SK-N-SH (cell line): ENCODE data around the gene CRYBG3. TPM values are rescaled to one million over a fixed set of nuclear protein-coding genes. Genes with fewer than 3 reads are reported as not detected.

Experiments
- CTCF ChIA-PET: fragments of 300-600, 350-600 bp; formaldehyde crosslinking; extraction: SDS; loops from one replicate; lab custom pipeline; 2021; lab: Yijun Ruan, JAX
- POLR2A ChIA-PET: fragments of 350-600 bp; sonication (Branson Sonifier 250); formaldehyde crosslinking; extraction: SDS; loops from one replicate; lab custom pipeline; 2020; ENCODE audit warnings: antibody characterized with exemption, inconsistent platforms; lab: Yijun Ruan, JAX
- DNase-seq: peaks from one replicate; pipeline ENCODE4 v3.0.0; 2012
- H2AFZ ChIP-seq: fragments of 200-600 bp; sonication (generic); 2 replicates; pipeline ENCODE4 v1.8.1; 2016; ENCODE audit warnings: antibody characterized with exemption, mild to moderate bottlenecking, low read depth
- H3F3A ChIP-seq: fragments of 200-600 bp; sonication (generic); replicated peaks from 2 replicates; pipeline ENCODE3; 2016; ENCODE audit warnings: antibody characterized with exemption, mild to moderate bottlenecking; ENCODE audit not compliant: insufficient read depth
- H3K27ac ChIP-seq, 2 experiments: fragments of 200-500 bp in 1 of 2; fragments of 200-600 bp in 1 of 2; sonication (Bioruptor generic) in 1 of 2; sonication (generic), shearing (Covaris generic) in 1 of 2; 2 replicates each; pipeline versions ENCODE4 v1.5.1 to v1.6.1; 2014 to 2016; ENCODE audit warnings: low read depth in 2 of 2, inconsistent platforms in 1 of 2, low read length in 1 of 2, mild to moderate bottlenecking in 1 of 2, mixed read lengths in 1 of 2
- H3K27me3 ChIP-seq: fragments of 200-600 bp; sonication (generic), shearing (Covaris generic); 2 replicates; pipeline ENCODE4 v1.6.1; 2016; ENCODE audit warnings: mixed run types; ENCODE audit not compliant: insufficient read depth
- H3K36me3 ChIP-seq, 2 experiments: fragments of 200-500 bp in 1 of 2; fragments of 200-600 bp in 1 of 2; sonication (Bioruptor generic) in 1 of 2; sonication (generic) in 1 of 2; replicated peaks in 1 of 2; 2 replicates each; pipeline versions ENCODE3 to v1.5.1; 2014 to 2016; ENCODE audit warnings: low read length in 1 of 2, mild to moderate bottlenecking in 1 of 2; ENCODE audit not compliant: insufficient read depth in 2 of 2, control insufficient read depth in 1 of 2
- H3K4me1 ChIP-seq, 2 experiments: fragments of 200-500 bp in 1 of 2; fragments of 200-600 bp in 1 of 2; sonication (Bioruptor generic) in 1 of 2; sonication (generic), shearing (Covaris generic) in 1 of 2; 2 replicates each; pipeline versions ENCODE4 v1.5.1 to v1.6.1; 2014 to 2016; ENCODE audit warnings: low read depth in 1 of 2, low read length in 1 of 2, mixed run types in 1 of 2; ENCODE audit not compliant: insufficient read depth in 2 of 2, control insufficient read depth in 1 of 2
- H3K4me2 ChIP-seq: fragments of 200-600 bp; sonication (generic), shearing (Covaris generic); 2 replicates; pipeline ENCODE4 v1.6.1; 2017; ENCODE audit warnings: mixed run types
- H3K4me3 ChIP-seq, 2 experiments: fragments of 200-500 bp in 1 of 2; fragments of 200-600 bp in 1 of 2; sonication (Bioruptor generic) in 1 of 2; sonication (generic), shearing (Covaris generic) in 1 of 2; 2 replicates each; pipeline versions ENCODE4 v1.5.1 to v1.8.1; 2014 to 2016; ENCODE audit warnings: low read depth in 2 of 2, inconsistent platforms in 1 of 2, low read length in 1 of 2, mild to moderate bottlenecking in 1 of 2, mixed read lengths in 1 of 2, moderate library complexity in 1 of 2
- H3K79me2 ChIP-seq: fragments of 200-600 bp; sonication (generic); 2 replicates; pipeline ENCODE4 v1.8.1; 2017; ENCODE audit warnings: mild to moderate bottlenecking; ENCODE audit not compliant: insufficient read depth
- H3K9ac ChIP-seq: fragments of 200-600 bp; sonication (generic); 2 replicates; pipeline ENCODE4 v1.6.1; 2017; ENCODE audit warnings: mixed run types
- H3K9me2 ChIP-seq: fragments of 200-600 bp; sonication (generic); 2 replicates; pipeline ENCODE4 v1.6.1; 2017; ENCODE audit warnings: mixed run types
- H3K9me3 ChIP-seq: fragments of 200-600 bp; sonication (generic); 2 replicates; pipeline ENCODE4 v1.6.1; 2017; ENCODE audit warnings: mixed run types, mild to moderate bottlenecking, moderate library complexity
- H4K20me1 ChIP-seq: fragments of 200-600 bp; sonication (generic); 2 replicates; pipeline ENCODE4 v1.6.1; 2017; ENCODE audit warnings: mild to moderate bottlenecking, mixed run types; ENCODE audit not compliant: insufficient read depth
- FOSL2 ChIP-seq: IDR thresholded peaks from 2 replicates; pipeline ENCODE4 v1.4.0; 2012; ENCODE audit warnings: low read depth, mild to moderate bottlenecking, moderate library complexity, borderline replicate concordance
- FOXJ3 ChIP-seq: sonication (generic); formaldehyde crosslinking; IDR thresholded peaks from 2 replicates; pipeline ENCODE4 v1.5.1; 2020; ENCODE audit warnings: mild to moderate bottlenecking, missing genetic modification reagents
- FOXM1 ChIP-seq: IDR thresholded peaks from 2 replicates; pipeline ENCODE4 v1.4.0; 2012; ENCODE audit warnings: low read depth, mild to moderate bottlenecking
- GATA2 ChIP-seq: sonication (generic); formaldehyde crosslinking; IDR thresholded peaks from 2 replicates; pipeline ENCODE4 v1.5.0; 2020; ENCODE audit warnings: mild to moderate bottlenecking, missing genetic modification reagents
- MEF2A ChIP-seq: IDR thresholded peaks from 2 replicates; pipeline ENCODE4 v1.4.0; 2012; ENCODE audit warnings: low read depth, borderline replicate concordance
- NFIC ChIP-seq: IDR thresholded peaks from 2 replicates; pipeline ENCODE4 v1.4.0; 2012; ENCODE audit warnings: borderline replicate concordance
- NRF1 ChIP-seq: IDR thresholded peaks from 2 replicates; pipeline ENCODE4 v1.6.1; 2012; ENCODE audit warnings: low read depth, mild to moderate bottlenecking, low read length
- RCOR1 ChIP-seq: fragments of 150-350 bp; IDR thresholded peaks from 2 replicates; pipeline ENCODE4 v1.6.1; 2017; ENCODE audit warnings: antibody characterized with exemption, low read length
- RFX5 ChIP-seq: IDR thresholded peaks from 2 replicates; pipeline ENCODE4 v1.6.1; 2012; ENCODE audit warnings: mild to moderate bottlenecking, improper control_type of control experiment, low read length
- RXRA ChIP-seq: IDR thresholded peaks from 2 replicates; pipeline ENCODE4 v1.4.0; 2012; ENCODE audit warnings: low read depth, mild to moderate bottlenecking, borderline replicate concordance
- TAF1 ChIP-seq: IDR thresholded peaks from 2 replicates; pipeline ENCODE4 v1.6.1; 2012; ENCODE audit warnings: low read depth, mild to moderate bottlenecking, low read length, moderate library complexity, borderline replicate concordance
- TCF12 ChIP-seq: IDR thresholded peaks from 2 replicates; pipeline ENCODE4 v1.4.0; 2012
- TEAD4 ChIP-seq: IDR thresholded peaks from 2 replicates; pipeline ENCODE4 v1.4.0; 2012; ENCODE audit warnings: mild to moderate bottlenecking, borderline replicate concordance; ENCODE audit not compliant: insufficient read depth
- YY1 ChIP-seq: IDR thresholded peaks from 2 replicates; pipeline ENCODE4 v1.4.0; 2012; ENCODE audit warnings: low read depth, mild to moderate bottlenecking
- ZBTB33 ChIP-seq: IDR thresholded peaks from 2 replicates; pipeline ENCODE4 v1.4.0; 2012; ENCODE audit warnings: low read depth, borderline replicate concordance
- WGBS: methylation state at CpG from one replicate; pipeline ENCODE4 v1.1.6; 2017; ENCODE audit warnings: low lambda C conversion rate; 5-methylcytosine and 5-hydroxymethylcytosine counted together
- polyA plus RNA-seq, 3 experiments: library from polyadenylated mRNA; depleted of rRNA; stranded (reverse); fragments of >200 nt; gene quantifications; 2 replicates each; pipeline ENCODE4 v1.2.3, GENCODE V29; 2012
- TF ChIP-seq, protein P1 (sequence below): IDR thresholded peaks from 2 replicates; pipeline ENCODE4 v1.6.1; 2012; ENCODE audit warnings: mild to moderate bottlenecking, low read depth, low read length, moderate library complexity
- TF ChIP-seq, protein P2 (sequence below): IDR thresholded peaks from 2 replicates; pipeline ENCODE4 v1.4.0; 2012; ENCODE audit warnings: low read depth, borderline replicate concordance
- TF ChIP-seq, protein P3 (sequence below): fragments of 150-350 bp; IDR thresholded peaks from 2 replicates; pipeline ENCODE4 v1.6.1; 2017; ENCODE audit warnings: antibody characterized with exemption, low read length, low read depth, borderline replicate concordance
- TF ChIP-seq, protein P4 (sequence below): IDR thresholded peaks from 2 replicates; pipeline ENCODE4 v1.4.0; 2012; ENCODE audit warnings: low read depth

The CRYBG3 gene
- polyA plus RNA-seq, 1 of the 3 experiments (the other 2 are of a cell fraction): 2.4 TPM

DNA sequence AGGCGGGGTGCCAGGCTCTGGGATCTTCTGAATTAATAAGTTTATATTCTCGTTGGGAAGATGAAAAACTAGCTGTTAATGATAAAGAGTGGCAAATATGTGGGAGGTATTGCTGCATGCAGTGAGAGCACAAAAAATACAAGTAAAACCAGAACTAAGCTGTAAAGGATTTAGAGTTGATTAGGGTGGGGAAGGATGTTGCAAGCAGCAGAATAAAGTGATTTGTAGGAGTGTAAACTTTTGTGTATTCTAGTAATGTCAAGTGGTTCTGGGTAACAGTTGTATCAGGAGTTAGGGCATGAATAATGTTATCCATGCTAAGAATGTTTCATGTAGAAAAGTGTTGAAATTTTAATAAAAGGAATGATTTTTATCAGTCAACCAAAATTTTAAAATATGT, 18.1 kb downstream of the CRYBG3 start:
- H3K27me3 ChIP-seq: no peaks in the 10 kb centered on the region
- ChIA-PET POLR2A (no interaction called here), CTCF (interaction anchor here (1.2 to 3.8 kb wide), 2 partner anchors 17 to 183 kb away, joined by 3 to 18 read pairs; partner anchors contain the start of gene CRYBG3)
- H3K9ac ChIP-seq: no peak overlapping the region
- no peak overlapping the region for H3K4me2 ChIP-seq
- H3F3A ChIP-seq: no peaks in the 10 kb centered on the region
- DNase-seq: no peak
- WGBS: 69% methylated on average over 2 of the region's 2 CpGs
- no peaks in the 10 kb centered on the region; a peak in 1 of 4 replicates for H3K4me1 ChIP-seq
- no peaks in the 10 kb centered on the region for H4K20me1 ChIP-seq
- H3K9me3 ChIP-seq: no peaks in the 10 kb centered on the region
- H3K4me3 ChIP-seq: no peak overlapping the region
- no peak overlapping the region for H2AFZ ChIP-seq
- no peaks in the 10 kb centered on the region for H3K9me2 ChIP-seq
- H3K36me3 ChIP-seq: peaks cover 0 to 3% of the 10 kb centered on the region in 2 experiments
- no peak overlapping the region for H3K27ac ChIP-seq
- H3K79me2 ChIP-seq: no peaks in the 10 kb centered on the region
- TF ChIP-seq, protein P1, sequence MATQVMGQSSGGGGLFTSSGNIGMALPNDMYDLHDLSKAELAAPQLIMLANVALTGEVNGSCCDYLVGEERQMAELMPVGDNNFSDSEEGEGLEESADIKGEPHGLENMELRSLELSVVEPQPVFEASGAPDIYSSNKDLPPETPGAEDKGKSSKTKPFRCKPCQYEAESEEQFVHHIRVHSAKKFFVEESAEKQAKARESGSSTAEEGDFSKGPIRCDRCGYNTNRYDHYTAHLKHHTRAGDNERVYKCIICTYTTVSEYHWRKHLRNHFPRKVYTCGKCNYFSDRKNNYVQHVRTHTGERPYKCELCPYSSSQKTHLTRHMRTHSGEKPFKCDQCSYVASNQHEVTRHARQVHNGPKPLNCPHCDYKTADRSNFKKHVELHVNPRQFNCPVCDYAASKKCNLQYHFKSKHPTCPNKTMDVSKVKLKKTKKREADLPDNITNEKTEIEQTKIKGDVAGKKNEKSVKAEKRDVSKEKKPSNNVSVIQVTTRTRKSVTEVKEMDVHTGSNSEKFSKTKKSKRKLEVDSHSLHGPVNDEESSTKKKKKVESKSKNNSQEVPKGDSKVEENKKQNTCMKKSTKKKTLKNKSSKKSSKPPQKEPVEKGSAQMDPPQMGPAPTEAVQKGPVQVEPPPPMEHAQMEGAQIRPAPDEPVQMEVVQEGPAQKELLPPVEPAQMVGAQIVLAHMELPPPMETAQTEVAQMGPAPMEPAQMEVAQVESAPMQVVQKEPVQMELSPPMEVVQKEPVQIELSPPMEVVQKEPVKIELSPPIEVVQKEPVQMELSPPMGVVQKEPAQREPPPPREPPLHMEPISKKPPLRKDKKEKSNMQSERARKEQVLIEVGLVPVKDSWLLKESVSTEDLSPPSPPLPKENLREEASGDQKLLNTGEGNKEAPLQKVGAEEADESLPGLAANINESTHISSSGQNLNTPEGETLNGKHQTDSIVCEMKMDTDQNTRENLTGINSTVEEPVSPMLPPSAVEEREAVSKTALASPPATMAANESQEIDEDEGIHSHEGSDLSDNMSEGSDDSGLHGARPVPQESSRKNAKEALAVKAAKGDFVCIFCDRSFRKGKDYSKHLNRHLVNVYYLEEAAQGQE: no peak
- TF ChIP-seq NFIC (no peak), FOXM1 (no peak), RFX5 (no peak)
- TF ChIP-seq, protein P2, sequence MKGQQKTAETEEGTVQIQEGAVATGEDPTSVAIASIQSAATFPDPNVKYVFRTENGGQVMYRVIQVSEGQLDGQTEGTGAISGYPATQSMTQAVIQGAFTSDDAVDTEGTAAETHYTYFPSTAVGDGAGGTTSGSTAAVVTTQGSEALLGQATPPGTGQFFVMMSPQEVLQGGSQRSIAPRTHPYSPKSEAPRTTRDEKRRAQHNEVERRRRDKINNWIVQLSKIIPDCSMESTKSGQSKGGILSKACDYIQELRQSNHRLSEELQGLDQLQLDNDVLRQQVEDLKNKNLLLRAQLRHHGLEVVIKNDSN: no peak

DNA sequence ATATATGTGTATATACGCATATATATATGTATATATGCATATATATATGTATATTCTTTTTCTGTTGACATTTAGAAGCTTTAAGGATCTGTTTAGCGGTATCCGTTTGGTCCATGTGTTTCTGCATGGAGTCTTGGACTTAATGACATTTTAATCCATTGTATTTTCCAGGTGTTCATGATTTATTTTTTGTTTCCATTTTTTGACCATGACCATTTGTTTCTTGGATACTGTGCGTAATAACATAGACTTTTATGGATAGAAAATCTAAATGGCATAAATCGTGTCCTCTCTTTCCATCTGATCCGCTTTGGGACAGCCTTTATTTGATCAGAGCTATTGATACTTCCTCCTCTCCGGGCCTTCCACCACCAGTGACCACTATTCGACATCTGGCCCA, 19.5 kb downstream of the CRYBG3 start:
- ChIA-PET POLR2A (no interaction called here), CTCF (interaction anchor here (0.7 to 3.8 kb wide), 2 partner anchors 18 to 19 kb away, joined by 3 to 18 read pairs; partner anchors contain the start of gene CRYBG3)
- DNase-seq: no peak
- Histone ChIP-seq H2AFZ (no peak overlapping the region), H4K20me1 (no peaks in the 10 kb centered on the region), H3K79me2 (no peaks in the 10 kb centered on the region), H3K4me3 (no peak overlapping the region), H3K4me2 (no peak overlapping the region), H3K36me3 (peaks cover 0 to 3% of the 10 kb centered on the region in 2 experiments), H3K9me2 (no peaks in the 10 kb centered on the region), H3K4me1 (no peaks in the 10 kb centered on the region), H3F3A (no peaks in the 10 kb centered on the region), H3K9me3 (no peaks in the 10 kb centered on the region), H3K9ac (no peak overlapping the region), H3K27ac (no peak overlapping the region), H3K27me3 (no peaks in the 10 kb centered on the region)
- WGBS: 88% methylated on average over 8 of the region's 8 CpGs
- no peak for TF ChIP-seq FOSL2
- no peak for TF ChIP-seq FOXJ3 (CRISPR knock-in tag)
- no peak for TF ChIP-seq NRF1
- TF ChIP-seq MEF2A: no peak
- no peak for TF ChIP-seq TCF12
- TF ChIP-seq ZBTB33: no peak
- no peak for TF ChIP-seq RCOR1
- TF ChIP-seq, protein P3, sequence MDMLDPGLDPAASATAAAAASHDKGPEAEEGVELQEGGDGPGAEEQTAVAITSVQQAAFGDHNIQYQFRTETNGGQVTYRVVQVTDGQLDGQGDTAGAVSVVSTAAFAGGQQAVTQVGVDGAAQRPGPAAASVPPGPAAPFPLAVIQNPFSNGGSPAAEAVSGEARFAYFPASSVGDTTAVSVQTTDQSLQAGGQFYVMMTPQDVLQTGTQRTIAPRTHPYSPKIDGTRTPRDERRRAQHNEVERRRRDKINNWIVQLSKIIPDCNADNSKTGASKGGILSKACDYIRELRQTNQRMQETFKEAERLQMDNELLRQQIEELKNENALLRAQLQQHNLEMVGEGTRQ: no peak
- no peak for TF ChIP-seq RXRA
- TF ChIP-seq YY1: no peak
- no peak for TF ChIP-seq TEAD4
- TF ChIP-seq TAF1: no peak
- no peak for TF ChIP-seq FOXM1
- TF ChIP-seq, protein P4, sequence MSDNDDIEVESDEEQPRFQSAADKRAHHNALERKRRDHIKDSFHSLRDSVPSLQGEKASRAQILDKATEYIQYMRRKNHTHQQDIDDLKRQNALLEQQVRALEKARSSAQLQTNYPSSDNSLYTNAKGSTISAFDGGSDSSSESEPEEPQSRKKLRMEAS: no peak
- no peak for TF ChIP-seq GATA2 (CRISPR knock-in tag)
- TF ChIP-seq RFX5: no peak
